HepG2 (cell line): Measurements from ENCODE around the gene AXIN1. TPM values are rescaled to one million over a fixed set of nuclear protein-coding genes. Genes with fewer than 3 reads are reported as not detected.

ENCODE experiments used
- ATAC-seq: fragments of 200-7000 bp; cut with Tn5 transposase; 3 replicates; pipeline ENCODE4 v1.9.1; 2020; ENCODE audit warnings: mild to moderate bottlenecking, moderate library complexity
- BruUV-seq: library from RNA; stranded (reverse); fragments of 400-500 nt; replicated peaks from 2 replicates; lab custom pipeline; 2021; lab: Mats Ljungman, UMichigan
- CTCF ChIA-PET: fragments of 300-600 bp; formaldehyde crosslinking; extraction: SDS; loops from one replicate; lab custom pipeline; 2021; ENCODE audit warnings: low total read pairs, inconsistent platforms, low intra/inter-chr PET ratio; lab: Yijun Ruan, JAX
- POLR2A ChIA-PET: fragments of 350-600 bp; sonication (Branson Sonifier 250); formaldehyde crosslinking; loops from one replicate; lab custom pipeline; 2020; ENCODE audit warnings: antibody characterized with exemption, inconsistent platforms; lab: Yijun Ruan, JAX
- DNase-seq: peaks from one replicate; pipeline ENCODE4 v3.0.0-alpha.2; 2015; ENCODE audit warnings: low spot score
- FAIRE-seq: peaks from 3 replicates; lab custom pipeline; 2011; peaks lifted over from hg19 to GRCh38; lab: Jason Lieb, UNC
- H2AFZ ChIP-seq: one replicate; pipeline ENCODE4 v1.6.1; 2011; ENCODE audit warnings: low read length, inconsistent platforms
- H3K27ac ChIP-seq: fragments of 300-600 bp; 3 replicates; pipeline ENCODE4 v1.8.0; 2011; ENCODE audit warnings: mixed run types, mild to moderate bottlenecking, mixed read lengths, low read length, inconsistent platforms; ENCODE audit not compliant: insufficient read depth; ENCODE audit errors: extremely low read length
- H3K27me3 ChIP-seq, 2 experiments: fragments of 200-600 bp in 1 of 2; 2 replicates in 1 of 2; 3 replicates in 1 of 2; pipeline versions ENCODE4 v1.6.0 to v1.8.0; 2011; ENCODE audit warnings: low read length in 2 of 2, mild to moderate bottlenecking in 2 of 2, moderate library complexity in 2 of 2, inconsistent platforms in 1 of 2; ENCODE audit not compliant: insufficient read depth in 2 of 2, control insufficient read depth in 1 of 2
- H3K36me3 ChIP-seq, 2 experiments: fragments of 200-600 bp in 1 of 2; replicated peaks in 1 of 2; 2 replicates in 1 of 2; 3 replicates in 1 of 2; pipeline versions ENCODE4 v1.5.1 to v1.8.0; 2011; ENCODE audit warnings: low read length in 2 of 2, inconsistent platforms in 1 of 2; ENCODE audit not compliant: insufficient read depth in 2 of 2, control insufficient read depth in 1 of 2
- H3K4me1 ChIP-seq: 2 replicates; pipeline ENCODE4 v1.5.1; 2012; ENCODE audit warnings: low read length, inconsistent platforms; ENCODE audit not compliant: insufficient read depth
- H3K4me2 ChIP-seq: 2 replicates; pipeline ENCODE4 v1.6.0; 2011; ENCODE audit warnings: low read depth, low read length, inconsistent platforms
- H3K4me3 ChIP-seq, 3 experiments: fragments of 200-600 bp in 1 of 3; sonication (generic), shearing (Covaris generic) in 1 of 3; replicated peaks in 1 of 3; 2 replicates each; pipeline ENCODE4 v1.5.1; 2011 to 2016; ENCODE audit warnings: low read length in 3 of 3, inconsistent platforms in 2 of 3, low read depth in 2 of 3, mild to moderate bottlenecking in 2 of 3, control low read depth in 1 of 3, mixed read lengths in 1 of 3; ENCODE audit not compliant: insufficient read depth in 1 of 3
- H3K79me2 ChIP-seq: one replicate; pipeline ENCODE4 v1.6.1; 2011; ENCODE audit warnings: low read length, inconsistent platforms; ENCODE audit not compliant: insufficient read depth
- H3K9ac ChIP-seq: 2 replicates; pipeline ENCODE4 v1.6.0; 2011; ENCODE audit warnings: mild to moderate bottlenecking, low read depth, low read length, inconsistent platforms; ENCODE audit not compliant: insufficient read depth
- H3K9me3 ChIP-seq: 2 replicates; pipeline ENCODE4 v1.5.1; 2012; ENCODE audit warnings: mild to moderate bottlenecking, low read length
- H4K20me1 ChIP-seq: 2 replicates; pipeline ENCODE4 v1.6.0; 2011; ENCODE audit warnings: inconsistent platforms, mild to moderate bottlenecking, low read length, moderate library complexity; ENCODE audit not compliant: insufficient read depth
- CREB3 ChIP-seq: sonication (generic); formaldehyde crosslinking; IDR thresholded peaks from 2 replicates; pipeline ENCODE4 v1.5.0; 2020; ENCODE audit warnings: missing genetic modification reagents
- HHEX ChIP-seq: IDR thresholded peaks from 2 replicates; pipeline ENCODE4 v1.6.1; 2016; ENCODE audit warnings: control low read depth
- KDM2A ChIP-seq: sonication (generic); formaldehyde crosslinking; IDR thresholded peaks from 2 replicates; pipeline ENCODE4 v1.4.0; 2020; ENCODE audit warnings: low read depth, missing genetic modification reagents, borderline replicate concordance
- LCORL ChIP-seq, 2 experiments: fragments of 450-650 bp in 1 of 2; sonication (generic) in 1 of 2; formaldehyde crosslinking in 1 of 2; IDR thresholded peaks; 2 replicates each; pipeline versions ENCODE4 v1.5.0 to v1.6.1; 2017 to 2020; ENCODE audit warnings: antibody characterized with exemption in 1 of 2, missing genetic modification reagents in 1 of 2
- MYC ChIP-seq: sonication (generic); formaldehyde crosslinking; IDR thresholded peaks from 2 replicates; pipeline ENCODE4 v1.9.0; 2021; ENCODE audit warnings: missing genetic modification reagents, borderline replicate concordance
- NFE2L2 ChIP-seq: fragments of 150-350 bp; IDR thresholded peaks from 2 replicates; pipeline ENCODE4 v1.6.1; 2014; ENCODE audit warnings: low read length
- NR2C2 ChIP-seq: sonication (generic); formaldehyde crosslinking; IDR thresholded peaks from 2 replicates; pipeline ENCODE4 v1.4.0; 2020; ENCODE audit warnings: missing genetic modification reagents, mild to moderate bottlenecking, moderate library complexity, borderline replicate concordance
- RARA ChIP-seq: IDR thresholded peaks from 2 replicates; pipeline ENCODE4 v1.6.1; 2016; ENCODE audit warnings: missing genetic modification reagents, missing compliant biosample characterization
- REXO4 ChIP-seq: sonication (generic); formaldehyde crosslinking; IDR thresholded peaks from 2 replicates; pipeline ENCODE4 v1.8.0; 2022; ENCODE audit warnings: missing genetic modification reagents, mild to moderate bottlenecking, borderline replicate concordance
- ZBTB49 ChIP-seq: sonication (generic); formaldehyde crosslinking; IDR thresholded peaks from 2 replicates; pipeline ENCODE4 v1.4.0; 2020; ENCODE audit warnings: missing genetic modification reagents, borderline replicate concordance
- ZNF10 ChIP-seq: sonication (generic); formaldehyde crosslinking; IDR thresholded peaks from 2 replicates; pipeline ENCODE4 v1.4.0; 2020; ENCODE audit warnings: mild to moderate bottlenecking, low read depth, missing genetic modification reagents, borderline replicate concordance
- ZNF232 ChIP-seq: sonication (generic); formaldehyde crosslinking; IDR thresholded peaks from 2 replicates; pipeline ENCODE4 v1.4.0; 2020; ENCODE audit warnings: missing genetic modification reagents, borderline replicate concordance
- ZNF280B ChIP-seq: sonication (generic); formaldehyde crosslinking; IDR thresholded peaks from 2 replicates; pipeline ENCODE4 v1.5.0; 2020; ENCODE audit warnings: missing genetic modification reagents, mild to moderate bottlenecking, borderline replicate concordance
- ZNF629 ChIP-seq: sonication (generic); formaldehyde crosslinking; conservative IDR thresholded peaks from 2 replicates; pipeline ENCODE4 v1.5.0; 2020; ENCODE audit warnings: missing genetic modification reagents
- ZNF724P ChIP-seq: sonication (generic); formaldehyde crosslinking; IDR thresholded peaks from 2 replicates; pipeline ENCODE4 v1.8.0; 2022; ENCODE audit warnings: missing genetic modification reagents, borderline replicate concordance
- ZSCAN9 ChIP-seq: IDR thresholded peaks from 2 replicates; pipeline ENCODE4 v1.6.1; 2016; ENCODE audit warnings: borderline replicate concordance
- WGBS: methylation state at CpG from one replicate; pipeline ENCODE4 v1.1.6; 2017; ENCODE audit warnings: low lambda C conversion rate; 5-methylcytosine and 5-hydroxymethylcytosine counted together
- in situ Hi-C: cut with HindIII; loops from 2 replicates; pipeline ENCODE4 v1.10.0; 2017; ENCODE audit warnings: low pct_unique_long_range_greater_than_20kb; ENCODE audit not compliant: extremely low pct_ligation_motif_present
- intact Hi-C: fragments of 100-400 bp; cut with micrococcal nuclease; formaldehyde crosslinking; loops from one replicate; pipeline ENCODE4 v1.10.0; 2022; ENCODE audit not compliant: unreplicated experiment
- polyA plus RNA-seq, 8 experiments: library from polyadenylated mRNA; depleted of rRNA in 3 of 8; stranded (reverse) in 7 of 8; unstranded in 1 of 8; fragments of >200 nt; fragmentation: Illumina TruSeq in 4 of 8; extraction: Trizol in 4 of 8; gene quantifications; 2 replicates each; pipeline versions ENCODE4 v1.2.1 to v1.2.3, GENCODE V29; 2011 to 2016; ENCODE audit warnings: low read depth in 4 of 8, missing spikeins in 1 of 8, mixed read lengths in 1 of 8; ENCODE audit not compliant: insufficient read depth in 1 of 8
- total RNA-seq, 5 experiments: library from RNA; depleted of rRNA; stranded (reverse); fragments of >200 nt; fragmentation: Illumina TruSeq; extraction: Trizol; gene quantifications; 2 replicates each; pipeline ENCODE4 v1.2.3, GENCODE V29; 2016; ENCODE audit warnings: low read depth in 1 of 5

AXIN1 gene
- total and polyA plus RNA-seq, 2 of the 13 experiments (the other 11 are each of a cell fraction or from before 2014, with no cell fraction given), result 24.0 to 26.0 TPM

GRCh38 chr16:363766-364490, 11.4 kb upstream of the AXIN1 start (continued):
- no peak for TF ChIP-seq NR2C2 (CRISPR knock-in tag)
- TF ChIP-seq ZNF629 (CRISPR knock-in tag), result no peak
- TF ChIP-seq ZNF232 (CRISPR knock-in tag), result no peak; the same call in 1 of the 2 replicates
- TF ChIP-seq ZNF280B, result no peak
- no peak for TF ChIP-seq ZNF10
- no peak for TF ChIP-seq LCORL (IDR thresholded peaks at IDR 0.05)
- 0 out of 2 replicates have a peak, but pooled peaks have one; percentile 38 for TF ChIP-seq LCORL (CRISPR knock-in tag; IDR thresholded peaks at IDR 0.05)
- TF ChIP-seq ZSCAN9, result no peak
- no peak for TF ChIP-seq KDM2A (CRISPR knock-in tag)

GRCh38 chr16:363110-363765, 10.7 kb upstream of the AXIN1 start:
- ChIA-PET CTCF (interaction anchor here (0.5 kb wide), 1 partner anchor 123 kb away, joined by 4 read pairs; no protein-coding TSS in a partner anchor), POLR2A (interaction anchor here (1.3 to 2.7 kb wide), 2 partner anchors 10 to 21 kb away, joined by 3 to 15 read pairs; partner anchors contain the start of gene AXIN1)
- Histone ChIP-seq H3K36me3 (peaks cover 2 to 15% of the 10 kb centered on the region in 2 experiments; a peak in 4 of 5 replicates), H3K4me3 (peak overlapping the region; percentile 32 to 73 (median 42)), H3K27me3 (peaks cover 1 to 13% of the 10 kb centered on the region in 2 experiments; a peak in 4 of 5 replicates), H3K4me2 (peak overlapping the region; percentile 90), H4K20me1 (no peaks in the 10 kb centered on the region), H3K27ac (no peak overlapping the region), H2AFZ (no peak overlapping the region), H3K79me2 (no peaks in the 10 kb centered on the region), H3K9ac (peak overlapping the region; percentile 55), H3K4me1 (peaks cover 79% of the 10 kb centered on the region), H3K9me3 (no peaks in the 10 kb centered on the region)
- ATAC-seq (peak; percentile 21), FAIRE-seq (no peak), DNase-seq (no peak)
- 8% methylated on average over 5 of the region's 20 CpGs for WGBS
- intact Hi-C loops, result loop anchor here (5.0 kb wide), 2 partner anchors 136 to 246 kb away; partner anchors contain the start of gene LUC7L
- no TSS peak for BruUV-seq
- in situ Hi-C loops, result loop anchor here (5.0 kb wide), 1 partner anchor 91 kb away; no protein-coding TSS in a partner anchor
- TF ChIP-seq ZBTB49 (CRISPR knock-in tag) (no peak), NFE2L2 (no peak), ZNF724P (CRISPR knock-in tag) (no peak), REXO4 (CRISPR knock-in tag) (no peak), ZNF629 (CRISPR knock-in tag) (no peak), NR2C2 (CRISPR knock-in tag) (no peak; the same call in 1 of the 2 replicates), MYC (CRISPR knock-in tag) (peak; percentile 41; the same call in 1 of the 2 replicates), HHEX (CRISPR knock-in tag) (no peak), RARA (0 out of 2 replicates have a peak, but pooled peaks have one; percentile 4), CREB3 (no peak)
